ENCODE results near the gene PIK3IP1. TPM values are rescaled to one million over a fixed set of nuclear protein-coding genes. Genes with fewer than 3 reads are reported as not detected.

The PIK3IP1 gene
- total and polyA plus RNA-seq, 4 donors, result 17.1 to 38.9 (median 23.7) TPM

DNA sequence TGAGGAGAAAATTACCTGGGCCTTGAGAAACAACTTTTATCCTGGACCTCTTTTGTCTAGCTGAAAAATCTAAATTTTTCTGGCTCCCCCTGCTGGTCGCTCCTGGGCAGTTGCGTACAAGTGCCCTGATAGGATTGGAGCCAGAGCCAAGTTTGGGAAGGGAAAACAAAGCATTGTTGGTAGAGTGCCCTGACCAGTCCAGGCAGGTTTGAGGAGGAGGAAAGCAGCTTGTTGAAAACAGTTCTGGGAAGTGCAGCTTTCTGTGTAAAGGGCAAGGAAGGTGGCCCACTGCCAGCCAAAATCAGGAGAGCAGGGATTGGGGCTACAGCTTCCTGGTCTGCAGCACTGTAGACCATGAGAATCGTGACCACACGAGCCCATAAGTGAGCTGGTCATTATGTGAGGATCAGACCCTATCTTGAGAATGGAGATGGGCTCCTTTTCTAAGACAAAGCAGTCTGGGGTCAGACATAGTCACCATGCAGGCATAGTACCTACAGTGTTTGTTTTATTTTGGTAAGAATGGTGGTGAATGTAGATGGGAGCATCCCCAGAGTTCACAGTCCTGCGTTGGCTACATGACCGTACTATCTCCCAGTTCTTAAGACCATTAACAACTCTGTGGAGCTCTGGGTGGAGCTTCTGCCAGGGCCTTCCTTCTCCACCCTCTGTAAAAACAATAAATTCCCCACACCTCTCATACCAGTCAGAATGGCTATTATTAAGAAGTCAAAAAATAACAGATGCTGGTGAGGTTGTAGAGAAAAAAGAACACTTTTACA is 21.3 kb upstream of the PIK3IP1 start:
- 32% methylated on average over 4 of the region's 6 CpGs for WGBS (ENCODE audit: insufficient coverage)
- no peaks in the 10 kb centered on the region for H3K36me3 ChIP-seq (ENCODE audit: control insufficient read depth, insufficient read depth, low read length)
- peaks cover 5% of the 10 kb centered on the region for H3K4me1 ChIP-seq (ENCODE audit: control insufficient read depth, insufficient read depth, low read length)
- DNase-seq (ENCODE audit: low read depth in 4 of 6, low spot score in 6 of 6), result peak in 5 of 6 donors; percentile 52 to 85 (median 65)
- no peaks in the 10 kb centered on the region for H3K27me3 ChIP-seq (ENCODE audit: control insufficient read depth, insufficient read depth, low read length)
- H3K9me3 ChIP-seq (ENCODE audit: control insufficient read depth, insufficient read depth, low read length), result peaks cover 4% of the 10 kb centered on the region
- H3K4me3 ChIP-seq (ENCODE audit: low read depth, low read length), result no peak overlapping the region
- H3K27ac ChIP-seq (ENCODE audit: low read depth, low read length), result peak overlapping the region; percentile 57

- Histone ChIP-seq H3K4me1 (ENCODE audit: control insufficient read depth, insufficient read depth, low read length) (no peaks in the 10 kb centered on the region), H3K9me3 (ENCODE audit: control insufficient read depth, insufficient read depth, low read length) (no peaks in the 10 kb centered on the region), H3K4me3 (ENCODE audit: low read depth, low read length) (no peak overlapping the region), H3K36me3 (ENCODE audit: control insufficient read depth, insufficient read depth, low read length) (no peaks in the 10 kb centered on the region), H3K27ac (ENCODE audit: low read depth, low read length) (no peak overlapping the region), H3K27me3 (ENCODE audit: control insufficient read depth, insufficient read depth, low read length) (no peaks in the 10 kb centered on the region)
- DNase-seq (ENCODE audit: low read depth in 4 of 6, low spot score in 6 of 6), result peak in 1 of 6 donors; percentile 9
Measured at GRCh38 chr22:31308181-31308580, 15.9 kb upstream of the PIK3IP1 start.

DNA sequence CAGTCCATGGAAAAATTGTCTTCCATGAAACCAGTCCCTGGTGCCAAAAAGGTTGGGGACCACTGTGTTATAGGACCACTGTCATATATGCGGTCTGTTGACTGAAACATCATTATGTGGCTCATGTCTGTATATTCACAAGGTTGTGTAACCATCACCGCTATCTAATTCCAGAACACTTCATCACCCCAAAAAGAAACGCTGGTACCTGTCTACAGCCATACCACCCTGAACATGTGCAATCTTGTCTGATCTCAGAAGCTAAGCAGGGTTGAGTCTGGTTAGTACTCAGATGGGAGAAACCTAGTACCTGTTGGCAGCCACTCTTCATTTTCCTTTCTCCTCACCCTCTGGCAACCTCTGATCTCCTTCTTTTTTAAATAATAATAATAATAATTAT is 12.9 kb upstream of the PIK3IP1 start:
- H3K9me3 ChIP-seq (ENCODE audit: control insufficient read depth, insufficient read depth, low read length), result no peaks in the 10 kb centered on the region
- no peaks in the 10 kb centered on the region for H3K36me3 ChIP-seq (ENCODE audit: control insufficient read depth, insufficient read depth, low read length)
- DNase-seq (ENCODE audit: low read depth in 4 of 6, low spot score in 6 of 6), result no peak
- no peaks in the 10 kb centered on the region for H3K4me1 ChIP-seq (ENCODE audit: control insufficient read depth, insufficient read depth, low read length)
- H3K27me3 ChIP-seq (ENCODE audit: control insufficient read depth, insufficient read depth, low read length), result no peaks in the 10 kb centered on the region
- WGBS (ENCODE audit: insufficient coverage), result 100% methylated on average over 1 of the region's 3 CpGs
- H3K27ac ChIP-seq (ENCODE audit: low read depth, low read length), result no peak overlapping the region
- H3K4me3 ChIP-seq (ENCODE audit: low read depth, low read length), result no peak overlapping the region

GRCh38 chr22:31302537-31302936 is 10.2 kb upstream of the PIK3IP1 start:
- Histone ChIP-seq H3K27me3 (ENCODE audit: control insufficient read depth, insufficient read depth, low read length) (no peaks in the 10 kb centered on the region), H3K4me3 (ENCODE audit: low read depth, low read length) (no peak overlapping the region), H3K36me3 (ENCODE audit: control insufficient read depth, insufficient read depth, low read length) (no peaks in the 10 kb centered on the region), H3K27ac (ENCODE audit: low read depth, low read length) (no peak overlapping the region), H3K4me1 (ENCODE audit: control insufficient read depth, insufficient read depth, low read length) (no peaks in the 10 kb centered on the region), H3K9me3 (ENCODE audit: control insufficient read depth, insufficient read depth, low read length) (no peaks in the 10 kb centered on the region)
- no CpG with 5 or more reads among the region's 3 CpGs for WGBS (ENCODE audit: insufficient coverage)
- DNase-seq (ENCODE audit: low read depth in 4 of 6, low spot score in 6 of 6), result no peak

DNA sequence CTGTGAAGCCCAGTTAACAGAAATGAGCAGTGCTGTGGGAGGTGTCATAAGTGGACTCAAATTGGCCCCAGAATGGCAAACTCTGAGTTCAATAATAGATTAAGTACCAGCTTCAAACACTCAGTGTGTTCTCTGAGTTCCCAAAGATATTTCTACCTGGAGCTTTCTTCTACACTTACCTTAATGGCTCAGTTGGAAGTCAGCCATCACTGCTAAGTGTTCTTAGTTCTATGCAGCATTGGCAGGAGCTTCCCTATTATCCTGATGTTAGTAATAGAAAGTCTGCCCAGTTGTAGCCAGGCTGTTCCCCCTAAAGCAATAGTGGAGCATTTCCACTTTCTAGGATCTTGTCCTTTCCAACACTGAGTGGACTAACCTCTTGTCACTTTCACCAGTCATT is 9.7 kb upstream of the PIK3IP1 start:
- peak in 1 of 6 donors; percentile 79 for DNase-seq (ENCODE audit: low read depth in 4 of 6, low spot score in 6 of 6)
- Histone ChIP-seq H3K4me3 (ENCODE audit: low read depth, low read length) (no peak overlapping the region), H3K36me3 (ENCODE audit: control insufficient read depth, insufficient read depth, low read length) (no peaks in the 10 kb centered on the region), H3K27me3 (ENCODE audit: control insufficient read depth, insufficient read depth, low read length) (no peaks in the 10 kb centered on the region), H3K4me1 (ENCODE audit: control insufficient read depth, insufficient read depth, low read length) (no peaks in the 10 kb centered on the region), H3K9me3 (ENCODE audit: control insufficient read depth, insufficient read depth, low read length) (no peaks in the 10 kb centered on the region), H3K27ac (ENCODE audit: low read depth, low read length) (no peak overlapping the region)

- no peaks in the 10 kb centered on the region for H3K36me3 ChIP-seq (ENCODE audit: control insufficient read depth, insufficient read depth, low read length)
- DNase-seq (ENCODE audit: low read depth in 4 of 6, low spot score in 6 of 6), result no peak
- H3K4me1 ChIP-seq (ENCODE audit: control insufficient read depth, insufficient read depth, low read length), result no peaks in the 10 kb centered on the region
- no peaks in the 10 kb centered on the region for H3K9me3 ChIP-seq (ENCODE audit: control insufficient read depth, insufficient read depth, low read length)
- no peak overlapping the region for H3K27ac ChIP-seq (ENCODE audit: low read depth, low read length)
- 94% methylated on average over 2 of the region's 3 CpGs for WGBS (ENCODE audit: insufficient coverage)
- H3K4me3 ChIP-seq (ENCODE audit: low read depth, low read length), result no peak overlapping the region
- no peaks in the 10 kb centered on the region for H3K27me3 ChIP-seq (ENCODE audit: control insufficient read depth, insufficient read depth, low read length)
Measured at GRCh38 chr22:31300896-31301295, 8.6 kb upstream of the PIK3IP1 start.

DNA sequence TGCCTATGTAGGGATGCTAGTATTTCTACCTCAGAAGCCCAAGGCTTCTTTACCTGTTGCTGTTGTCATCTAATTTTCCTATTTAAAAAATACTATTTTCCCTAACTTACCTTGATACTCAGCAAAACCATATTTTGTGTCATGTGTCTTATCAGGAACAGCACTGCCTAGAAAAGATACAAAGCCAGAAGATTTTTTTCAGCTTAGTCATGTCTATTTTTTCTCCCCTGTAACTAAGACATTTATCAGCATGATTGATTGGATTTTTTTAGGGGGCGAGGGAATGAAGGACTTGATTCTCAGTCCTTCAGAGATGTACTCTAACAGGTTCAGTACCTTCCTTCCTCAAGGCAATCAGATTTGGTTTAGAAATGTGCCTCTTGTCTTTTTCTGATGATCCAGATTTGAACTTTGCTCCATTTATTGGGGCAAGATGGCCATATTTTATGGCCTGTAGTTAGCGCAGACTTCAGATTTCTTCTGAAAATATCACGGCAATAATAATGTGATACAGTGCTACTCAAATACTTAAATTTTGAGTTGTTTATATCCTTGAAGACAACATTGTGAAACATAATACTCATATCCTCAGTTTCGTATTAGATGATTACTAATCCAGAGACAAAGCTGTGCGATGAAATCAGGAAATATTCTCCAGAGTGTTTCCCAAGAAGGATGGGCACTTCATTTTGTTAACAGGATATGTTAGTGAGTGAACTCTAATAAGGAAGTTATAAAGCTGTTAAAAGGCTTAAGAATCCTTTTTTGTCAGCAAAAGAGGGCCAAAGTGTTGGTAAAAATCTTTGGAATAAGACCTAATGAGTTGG is 3.8 kb upstream of the PIK3IP1 start:
- no peak for DNase-seq (ENCODE audit: low read depth in 4 of 6, low spot score in 6 of 6)
- no peak overlapping the region for H3K27ac ChIP-seq (ENCODE audit: low read depth, low read length)
- H3K9me3 ChIP-seq (ENCODE audit: control insufficient read depth, insufficient read depth, low read length), result no peaks in the 10 kb centered on the region
- no peak overlapping the region for H3K4me3 ChIP-seq (ENCODE audit: low read depth, low read length)
- WGBS (ENCODE audit: insufficient coverage), result 100% methylated on average over 1 of the region's 5 CpGs
- H3K36me3 ChIP-seq (ENCODE audit: control insufficient read depth, insufficient read depth, low read length), result no peaks in the 10 kb centered on the region
- peaks cover 18% of the 10 kb centered on the region for H3K4me1 ChIP-seq (ENCODE audit: control insufficient read depth, insufficient read depth, low read length)
- H3K27me3 ChIP-seq (ENCODE audit: control insufficient read depth, insufficient read depth, low read length), result no peaks in the 10 kb centered on the region

- H3K4me3 ChIP-seq (ENCODE audit: low read depth, low read length), result no peak overlapping the region
- H3K27ac ChIP-seq (ENCODE audit: low read depth, low read length), result no peak overlapping the region
- H3K4me1 ChIP-seq (ENCODE audit: control insufficient read depth, insufficient read depth, low read length), result peaks cover 20% of the 10 kb centered on the region
- no peaks in the 10 kb centered on the region for H3K36me3 ChIP-seq (ENCODE audit: control insufficient read depth, insufficient read depth, low read length)
- DNase-seq (ENCODE audit: low read depth in 4 of 6, low spot score in 6 of 6), result no peak
- no peaks in the 10 kb centered on the region for H3K9me3 ChIP-seq (ENCODE audit: control insufficient read depth, insufficient read depth, low read length)
- 79% methylated on average over 2 of the region's 3 CpGs for WGBS (ENCODE audit: insufficient coverage)
- no peaks in the 10 kb centered on the region for H3K27me3 ChIP-seq (ENCODE audit: control insufficient read depth, insufficient read depth, low read length)
Measured at GRCh38 chr22:31295360-31295759, 3.1 kb upstream of the PIK3IP1 start.

DNA sequence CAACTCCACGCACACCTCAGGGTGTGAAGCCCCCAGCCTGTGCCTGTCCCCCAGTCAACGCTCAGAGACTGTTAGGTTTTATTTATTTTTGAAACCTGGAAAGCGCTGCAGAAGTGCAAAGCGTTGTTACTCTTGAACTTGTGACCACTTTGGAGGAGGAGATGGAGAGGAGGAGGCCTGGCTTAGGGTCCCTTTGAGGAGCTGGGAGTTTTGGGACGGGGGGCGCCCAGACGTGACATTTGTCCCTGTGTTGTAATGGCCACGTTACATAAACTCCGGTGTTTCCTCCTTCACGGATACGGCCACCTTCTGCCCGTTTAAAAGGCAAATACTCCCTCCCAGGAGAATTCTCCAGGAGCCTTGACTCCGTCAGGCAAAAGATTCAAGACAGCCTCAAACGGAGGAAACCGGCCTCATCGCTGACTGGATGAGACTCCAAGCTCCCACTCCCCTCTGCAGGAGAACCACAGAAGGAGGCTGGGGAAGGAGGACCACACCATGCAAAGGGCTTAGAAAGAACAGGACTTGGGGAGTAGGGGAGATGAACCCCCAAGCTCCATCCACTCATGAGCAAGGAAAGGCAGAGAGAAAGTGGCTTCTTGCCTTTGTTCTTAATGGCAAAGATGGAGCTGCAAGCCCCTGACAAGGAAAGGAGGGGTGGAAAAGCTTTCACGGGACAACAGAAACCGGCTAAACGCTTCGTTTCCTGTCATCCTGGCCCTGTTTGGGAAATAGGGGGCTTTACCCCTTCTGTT is 630 bp downstream of the PIK3IP1 start:
- 1% methylated on average over 15 of the region's 20 CpGs for WGBS (ENCODE audit: insufficient coverage)

More for the DNA sequence above, 630 bp downstream of the PIK3IP1 start:
- peak overlapping the region; percentile 95 for H3K27ac ChIP-seq (ENCODE audit: low read depth, low read length)
- H3K4me1 ChIP-seq (ENCODE audit: control insufficient read depth, insufficient read depth, low read length), result peaks cover 28% of the 10 kb centered on the region
- peaks cover 15% of the 10 kb centered on the region for H3K36me3 ChIP-seq (ENCODE audit: control insufficient read depth, insufficient read depth, low read length)
- peak overlapping the region; percentile 75 for H3K4me3 ChIP-seq (ENCODE audit: low read depth, low read length)
- no peaks in the 10 kb centered on the region for H3K27me3 ChIP-seq (ENCODE audit: control insufficient read depth, insufficient read depth, low read length)
- H3K9me3 ChIP-seq (ENCODE audit: control insufficient read depth, insufficient read depth, low read length), result no peaks in the 10 kb centered on the region
- peak in 4 of 6 donors; percentile 22 to 67 (median 58) for DNase-seq (ENCODE audit: low read depth in 4 of 6, low spot score in 6 of 6)
